IPS DF 4.7 (cell line): ENCODE measurements around the gene NOVA2.

Source experiments
- DNase-seq: peaks from one replicate; pipeline ENCODE4 v3.0.0-alpha.2; 2013; ENCODE audit warnings: low spot score; ENCODE audit errors: extremely low read depth

The NOVA2 gene

DNA sequence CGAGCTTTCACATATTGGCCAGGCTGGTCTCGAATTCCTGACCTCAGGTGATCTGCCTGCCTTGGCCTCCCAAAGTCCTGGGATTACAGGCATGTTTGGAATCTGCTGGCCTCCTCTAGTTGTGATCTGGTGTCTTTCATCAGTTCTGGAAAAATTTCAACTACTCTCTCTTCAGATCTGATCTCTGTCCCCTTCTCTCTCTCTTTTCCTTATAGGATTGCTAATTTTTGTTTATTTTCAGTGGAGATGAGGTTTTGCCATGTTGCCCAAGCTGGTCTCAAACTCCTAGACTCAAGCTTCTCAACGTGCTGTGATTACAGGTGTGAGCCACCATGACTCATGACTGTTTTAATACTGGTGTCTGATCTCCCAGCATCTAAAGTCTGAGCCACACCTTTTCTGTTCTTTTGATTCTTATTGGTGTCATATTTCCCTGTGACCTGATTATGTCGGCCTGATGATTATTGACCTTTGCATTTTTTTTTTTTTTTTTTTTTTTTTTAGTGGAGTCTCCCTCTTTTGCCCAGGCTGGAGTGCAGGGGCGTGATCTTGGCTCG lies 48.7 kb downstream of the NOVA2 start:
- no peak for DNase-seq

- peak; percentile 49 for DNase-seq
Observed at GRCh38 chr19:45922281-45922680, 51.4 kb downstream of the NOVA2 start.

GRCh38 chr19:45920458-45920857 lies 53.2 kb downstream of the NOVA2 start:
- no peak for DNase-seq

GRCh38 chr19:45919678-45920077 lies 54.0 kb downstream of the NOVA2 start:
- no peak for DNase-seq

DNA sequence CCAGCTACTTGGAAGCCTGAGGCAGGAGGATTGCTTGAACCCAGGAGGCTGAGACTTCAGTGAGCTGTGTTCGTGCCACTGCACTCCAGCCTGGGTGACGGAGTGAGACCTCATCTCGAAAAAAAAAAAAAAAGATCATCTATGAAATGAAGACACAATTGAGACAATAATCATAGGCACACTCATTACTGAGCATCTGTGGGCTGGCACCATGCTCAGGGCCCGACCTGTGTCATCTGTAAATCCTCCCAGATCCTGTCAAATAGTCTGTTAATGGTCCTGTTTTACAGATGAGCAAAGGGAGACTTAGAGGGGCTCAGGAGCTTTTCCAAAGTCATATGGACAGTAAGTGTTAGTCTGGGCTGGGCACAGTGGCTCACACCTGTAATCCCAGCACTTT lies 54.9 kb downstream of the NOVA2 start:
- DNase-seq = no peak

GRCh38 chr19:45917421-45918091 lies 56.1 kb downstream of the NOVA2 start:
- no peak for DNase-seq

DNA sequence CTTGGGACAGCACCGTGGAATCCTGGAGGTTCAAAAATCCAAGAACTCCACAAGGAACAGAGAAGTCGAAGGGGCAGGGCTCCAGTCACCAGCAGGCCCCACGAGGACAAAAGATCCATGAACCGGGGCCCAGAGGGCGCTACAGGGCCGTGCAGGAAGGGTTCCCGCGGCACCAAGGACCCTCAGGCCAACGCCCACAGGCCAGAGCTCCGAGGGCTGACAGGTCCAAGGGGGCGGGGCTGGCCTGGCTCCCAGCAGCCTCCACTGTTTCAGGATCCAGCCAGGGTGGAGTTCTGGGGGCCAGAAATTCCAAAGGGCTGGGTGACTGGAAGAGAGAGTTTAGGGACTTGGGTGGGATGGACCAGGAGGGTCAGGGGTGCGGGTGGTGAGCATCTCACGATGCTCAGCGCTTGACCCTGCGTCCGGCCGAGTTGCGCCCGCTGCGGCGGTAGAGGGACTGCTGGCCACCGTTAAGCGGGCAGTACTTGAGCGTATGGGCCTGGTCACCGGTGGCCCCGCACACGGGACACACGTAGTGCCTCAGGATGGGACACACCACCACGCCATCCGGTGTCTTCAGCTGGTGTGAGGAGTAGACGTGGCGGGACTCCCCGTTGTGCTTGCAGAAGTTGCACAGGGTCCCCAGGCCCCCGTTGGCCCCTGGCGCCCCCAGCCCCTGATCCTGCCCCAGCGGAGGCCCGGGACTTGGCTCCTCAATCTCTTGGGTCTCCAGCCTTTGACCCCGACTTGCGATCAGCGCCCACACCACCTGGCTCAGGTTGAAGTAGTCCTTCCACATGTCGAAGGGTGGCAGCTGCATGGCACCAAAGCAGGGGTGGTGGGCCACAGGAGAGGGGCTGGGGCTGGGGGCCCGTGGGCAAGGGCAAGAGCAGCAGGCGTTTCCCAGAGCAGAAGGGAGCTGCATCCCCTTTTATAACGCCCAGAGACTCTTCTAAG lies 59.5 kb downstream of the NOVA2 start, which contains the start of gene NANOS2:
NANOS2 (minus strand) TSS at position 905 of the 957 bp plus-strand sequence; CDS start at position 820, 85 bp downstream.
- peak; percentile 56 for DNase-seq

GRCh38 chr19:45911291-45911690 lies 62.4 kb downstream of the NOVA2 start:
- no peak for DNase-seq

- DNase-seq = no peak
Observed at GRCh38 chr19:45908956-45909355, 64.7 kb downstream of the NOVA2 start.

DNA sequence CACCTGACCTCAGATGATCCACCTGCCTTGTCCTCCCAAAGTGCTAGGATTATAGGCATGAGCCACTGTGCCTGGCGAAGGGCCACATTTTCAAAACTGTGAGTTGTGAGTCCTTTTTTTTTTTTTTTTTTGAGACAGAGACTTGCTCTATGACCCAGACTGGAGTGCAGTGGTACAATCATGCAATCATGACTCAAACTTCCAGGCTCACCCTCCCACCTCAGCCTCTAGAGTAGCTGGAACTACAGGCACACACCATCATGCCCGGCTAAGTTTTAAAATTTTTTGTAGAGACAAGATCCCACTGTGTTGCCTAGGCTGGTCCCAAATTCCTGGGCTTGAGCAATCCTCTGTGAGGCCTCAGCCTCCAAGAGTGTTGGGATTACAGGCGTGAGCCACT lies 67.4 kb downstream of the NOVA2 start:
- no peak for DNase-seq

DNA sequence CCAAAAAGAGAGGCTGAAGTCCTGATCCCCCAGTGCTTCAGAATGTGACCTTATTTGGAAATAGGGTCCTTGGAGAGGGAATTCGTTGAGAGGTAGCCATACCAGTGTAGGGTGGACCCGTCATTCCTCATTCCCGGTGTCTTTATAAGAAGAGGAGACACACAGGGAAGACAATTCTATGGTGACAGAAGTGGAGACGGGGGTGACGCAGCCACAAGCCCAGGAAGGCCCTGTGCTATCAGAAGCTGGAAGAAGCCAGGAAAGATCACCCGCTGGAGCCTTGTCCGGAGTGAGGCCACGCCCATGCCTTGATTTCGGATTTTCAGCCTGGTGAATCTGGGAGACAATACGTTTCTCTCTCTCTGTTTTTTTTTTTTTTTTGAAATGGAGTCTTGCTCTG lies 68.7 kb downstream of the NOVA2 start:
- no peak for DNase-seq

- no peak for DNase-seq
Observed at GRCh38 chr19:45902651-45903625, 70.7 kb downstream of the NOVA2 start.

DNA sequence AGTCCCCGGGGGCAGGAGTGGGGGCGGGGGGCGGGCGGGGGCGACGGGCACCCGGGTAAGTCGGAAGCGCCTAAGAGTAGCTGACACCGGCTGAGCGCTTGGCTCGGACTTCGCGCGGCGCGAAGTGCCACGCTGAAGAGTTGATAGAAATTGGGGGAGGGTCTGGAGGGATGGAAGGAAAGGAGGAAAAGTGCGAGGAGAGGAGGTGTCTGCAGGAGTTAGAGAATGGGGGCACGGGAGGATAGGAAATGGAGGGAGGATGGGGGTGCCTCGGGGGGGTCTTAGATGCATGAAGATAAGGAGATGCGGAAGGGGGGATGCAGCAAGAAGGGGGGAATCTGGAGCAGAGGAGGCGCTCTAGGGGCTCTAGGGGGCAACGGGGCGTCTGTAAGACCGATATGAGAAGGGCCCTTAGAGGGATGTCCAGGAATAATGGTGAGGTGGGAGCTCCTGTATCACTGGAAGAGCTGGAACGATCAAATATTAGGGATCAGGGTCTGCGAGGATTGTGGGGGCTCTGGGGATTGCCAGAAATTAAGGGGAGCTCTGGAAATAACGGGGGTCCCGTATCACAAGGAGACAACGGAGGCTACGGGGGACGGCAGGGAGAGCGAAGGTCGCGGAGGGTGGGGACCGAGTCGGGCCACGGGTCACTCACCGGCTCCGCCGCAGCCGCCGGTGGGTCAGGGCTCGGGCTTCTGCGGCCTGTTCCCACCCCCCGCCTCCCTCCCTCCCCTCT lies 71.6 kb downstream of the NOVA2 start, which contains the start of gene MYPOP:
MYPOP (minus strand) TSS at position 702 of the 739 bp plus-strand sequence. CDS start 840 bp downstream, outside the sequence.
- no peak for DNase-seq

- no peak for DNase-seq
Observed at GRCh38 chr19:45901432-45901911, 72.2 kb downstream of the NOVA2 start.

- no peak for DNase-seq
Observed at GRCh38 chr19:45900738-45901431, 72.8 kb downstream of the NOVA2 start.

GRCh38 chr19:45899919-45900589 lies 73.6 kb downstream of the NOVA2 start:
- DNase-seq = no peak

DNA sequence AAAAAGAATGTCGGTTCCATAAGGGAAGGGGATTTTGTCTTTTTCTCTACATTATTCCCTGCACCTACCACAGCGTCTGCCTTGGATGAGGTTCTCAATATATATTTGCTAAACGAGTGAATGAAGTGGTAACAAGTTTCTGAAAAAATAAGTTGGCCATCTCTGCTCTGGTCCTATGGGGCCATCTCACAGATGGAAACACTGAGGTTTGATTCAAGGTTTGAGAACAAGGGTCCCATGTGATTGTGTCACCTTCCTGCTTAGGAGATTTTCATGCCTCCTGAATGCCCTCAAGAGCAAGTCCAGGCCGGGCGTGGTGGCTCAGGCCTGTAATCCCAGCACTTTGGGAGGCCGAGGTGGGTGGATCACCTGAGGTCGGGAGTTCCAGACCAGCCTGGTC lies 74.4 kb downstream of the NOVA2 start:
- DNase-seq = no peak

DNA sequence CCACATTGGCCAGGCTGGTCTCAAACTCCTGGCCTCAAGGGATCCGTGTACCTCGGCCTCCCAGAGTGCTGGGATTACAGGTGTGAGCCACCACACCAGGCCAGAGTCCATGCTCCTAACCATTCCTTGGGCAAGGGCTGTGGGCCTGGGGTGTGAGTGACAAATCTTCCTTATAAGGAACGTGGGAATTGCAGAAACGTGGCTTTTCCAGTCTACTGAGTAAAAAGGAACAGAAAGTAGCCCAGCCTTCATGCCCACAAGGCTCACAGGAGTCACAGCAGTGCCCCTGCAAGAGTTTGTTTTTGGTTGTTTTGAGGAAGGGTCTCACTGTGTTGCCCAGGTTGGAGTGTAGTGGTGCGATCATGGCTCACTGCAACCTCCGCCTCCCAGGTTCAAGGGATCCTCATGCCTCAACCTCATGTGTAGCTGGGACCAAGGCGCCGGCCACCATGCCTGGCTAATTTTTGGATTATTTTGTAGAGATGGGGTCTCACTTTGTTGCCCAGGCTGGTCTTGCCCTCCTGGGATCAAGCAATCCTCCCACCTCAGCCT lies 76.3 kb downstream of the NOVA2 start:
- DNase-seq = no peak
